H1 (cell line): ENCODE results near the gene DOCK1. TPM values are rescaled to one million over a fixed set of nuclear protein-coding genes. Genes with fewer than 3 reads are reported as not detected.

Source experiments
- CTCF ChIA-PET: fragments of 300-600 bp; sonication (Branson Sonifier 250); formaldehyde crosslinking; loops from one replicate; lab custom pipeline; 2021; ENCODE audit not compliant: partially characterized antibody; lab: Charles Lee
- POLR2A ChIA-PET: fragments of 300-600 bp; sonication (Branson Sonifier 250); formaldehyde crosslinking; loops from one replicate; lab custom pipeline; 2021; ENCODE audit warnings: inconsistent platforms; ENCODE audit not compliant: partially characterized antibody; lab: Charles Lee
- DNase-seq, 2 experiments: peaks; one replicate each; pipeline versions ENCODE4 v3.0.0 to v3.0.0-alpha.2; 2010 to 2022; ENCODE audit warnings: low spot score in 2 of 2, low read depth in 1 of 2, mixed read lengths in 1 of 2
- FAIRE-seq: peaks from 2 replicates; lab custom pipeline; 2011; peaks lifted over from hg19 to GRCh38; lab: Jason Lieb, UNC
- H2AFZ ChIP-seq: 2 replicates; pipeline ENCODE4 v1.8.1; 2012; ENCODE audit warnings: low read length, inconsistent platforms
- H2AK5ac ChIP-seq: 2 replicates; pipeline ENCODE4 v1.6.1; 2013; ENCODE audit warnings: low read depth, low read length
- H2BK120ac ChIP-seq: replicated peaks from 2 replicates; pipeline ENCODE3; 2013; ENCODE audit warnings: low read depth, low read length, inconsistent platforms
- H2BK12ac ChIP-seq: 2 replicates; pipeline ENCODE4 v1.6.1; 2013; ENCODE audit warnings: low read depth, low read length
- H2BK15ac ChIP-seq: 2 replicates; pipeline ENCODE4 v1.6.1; 2013; ENCODE audit warnings: low read length
- H2BK20ac ChIP-seq: 2 replicates; pipeline ENCODE4 v1.6.1; 2013; ENCODE audit warnings: low read length
- H2BK5ac ChIP-seq: 2 replicates; pipeline ENCODE4 v1.6.1; 2013; ENCODE audit warnings: low read depth, low read length
- H3K14ac ChIP-seq: 2 replicates; pipeline ENCODE4 v1.6.1; 2013; ENCODE audit warnings: inconsistent platforms; ENCODE audit not compliant: insufficient read length
- H3K18ac ChIP-seq: 2 replicates; pipeline ENCODE4 v1.6.1; 2013; ENCODE audit warnings: low read length; ENCODE audit errors: extremely low read depth
- H3K23ac ChIP-seq: 2 replicates; pipeline ENCODE4 v1.6.1; 2013; ENCODE audit warnings: inconsistent platforms; ENCODE audit not compliant: insufficient read length
- H3K23me2 ChIP-seq: 2 replicates; pipeline ENCODE4 v1.6.1; 2013; ENCODE audit warnings: low read depth, low read length
- H3K27ac ChIP-seq: 2 replicates; pipeline ENCODE4 v1.6.1; 2011; ENCODE audit warnings: low read depth, low read length, inconsistent platforms
- H3K27me3 ChIP-seq, 4 experiments: replicated peaks in 1 of 4; 1 replicate in 1 of 4; 2 replicates in 3 of 4; pipeline versions ENCODE4 v1.6.1 to v1.8.1; 2011 to 2013; ENCODE audit warnings: low read length in 3 of 4, mild to moderate bottlenecking in 3 of 4, inconsistent platforms in 2 of 4, mixed read lengths in 2 of 4, moderate library complexity in 1 of 4; ENCODE audit not compliant: control insufficient read depth in 3 of 4, insufficient read depth in 3 of 4; ENCODE audit errors: extremely low read depth in 1 of 4
- H3K36me3 ChIP-seq, 4 experiments: 2 replicates each; pipeline versions ENCODE4 v1.6.1 to v1.8.1; 2011 to 2013; ENCODE audit warnings: mild to moderate bottlenecking in 4 of 4, low read length in 3 of 4, moderate library complexity in 2 of 4, control low read depth in 1 of 4, inconsistent platforms in 1 of 4; ENCODE audit not compliant: insufficient read depth in 4 of 4, control insufficient read depth in 2 of 4
- H3K4ac ChIP-seq: replicated peaks from 2 replicates; pipeline ENCODE3; 2013; ENCODE audit warnings: low read length, low read depth, mixed read lengths, inconsistent platforms; ENCODE audit not compliant: insufficient read length
- H3K4me1 ChIP-seq, 4 experiments: replicated peaks in 1 of 4; 1 replicate in 1 of 4; 2 replicates in 3 of 4; pipeline versions ENCODE4 v1.6.1 to v1.8.1; 2011 to 2013; ENCODE audit warnings: low read length in 3 of 4, inconsistent platforms in 2 of 4, mixed read lengths in 1 of 4; ENCODE audit not compliant: insufficient read depth in 4 of 4, control insufficient read depth in 3 of 4
- H3K4me2 ChIP-seq, 2 experiments: 2 replicates each; pipeline versions ENCODE4 v1.6.1 to v1.8.1; 2011 to 2013; ENCODE audit warnings: low read depth in 2 of 2, low read length in 2 of 2, control low read depth in 1 of 2, inconsistent platforms in 1 of 2, mild to moderate bottlenecking in 1 of 2; ENCODE audit not compliant: insufficient read depth in 1 of 2
- H3K4me3 ChIP-seq, 4 experiments: fragments of 200-600, 300-600 bp in 1 of 4; sonication (generic), shearing (Covaris generic), sonication (Bioruptor Twin) in 1 of 4; 2 replicates each; pipeline versions ENCODE4 v1.5.1 to v1.8.1; 2011 to 2016; ENCODE audit warnings: low read length in 4 of 4, low read depth in 3 of 4, control low read depth in 2 of 4, inconsistent platforms in 2 of 4, mild to moderate bottlenecking in 2 of 4, mixed read lengths in 1 of 4, moderate library complexity in 1 of 4; ENCODE audit not compliant: insufficient read depth in 2 of 4; ENCODE audit errors: extremely low read depth in 1 of 4
- H3K56ac ChIP-seq: replicated peaks from 2 replicates; pipeline ENCODE3; 2013; ENCODE audit warnings: low read depth, mild to moderate bottlenecking, mixed read lengths, low read length, inconsistent platforms; ENCODE audit not compliant: insufficient read length
- H3K79me1 ChIP-seq: 2 replicates; pipeline ENCODE4 v1.6.1; 2013; ENCODE audit warnings: low read depth, low read length, control low read depth
- H3K79me2 ChIP-seq, 2 experiments: 2 replicates each; pipeline versions ENCODE4 v1.6.1 to v1.8.1; 2012 to 2013; ENCODE audit warnings: low read length in 2 of 2, mild to moderate bottlenecking in 2 of 2, inconsistent platforms in 1 of 2; ENCODE audit not compliant: insufficient read depth in 2 of 2, control insufficient read depth in 1 of 2
- H3K9ac ChIP-seq, 4 experiments: replicated peaks in 1 of 4; 1 replicate in 1 of 4; 2 replicates in 3 of 4; pipeline versions ENCODE4 v1.6.1 to v1.8.1; 2011 to 2013; ENCODE audit warnings: low read depth in 3 of 4, low read length in 3 of 4, control low read depth in 2 of 4, mild to moderate bottlenecking in 2 of 4, moderate library complexity in 2 of 4, inconsistent platforms in 1 of 4; ENCODE audit errors: extremely low read depth in 1 of 4
- H3K9me3 ChIP-seq, 2 experiments: 2 replicates each; pipeline versions ENCODE4 v1.6.1 to v1.8.1; 2012 to 2013; ENCODE audit warnings: mild to moderate bottlenecking in 2 of 2, moderate library complexity in 2 of 2, control low read depth in 1 of 2, inconsistent platforms in 1 of 2, low read depth in 1 of 2, low read length in 1 of 2, mixed read lengths in 1 of 2; ENCODE audit not compliant: insufficient read depth in 2 of 2
- H4K20me1 ChIP-seq, 2 experiments: replicated peaks in 1 of 2; 2 replicates each; pipeline versions ENCODE3 to v1.8.1; 2011 to 2013; ENCODE audit warnings: inconsistent platforms in 2 of 2, low read length in 2 of 2, mild to moderate bottlenecking in 1 of 2; ENCODE audit not compliant: insufficient read depth in 2 of 2, control insufficient read depth in 1 of 2
- H4K5ac ChIP-seq: 2 replicates; pipeline ENCODE4 v1.6.1; 2013; ENCODE audit warnings: low read length, low read depth, mixed read lengths, inconsistent platforms; ENCODE audit not compliant: insufficient read length
- H4K8ac ChIP-seq: 2 replicates; pipeline ENCODE4 v1.8.0; 2013; ENCODE audit warnings: mild to moderate bottlenecking, moderate library complexity, low read length, inconsistent platforms; ENCODE audit not compliant: insufficient read depth; ENCODE audit errors: extremely low read depth
- H4K91ac ChIP-seq: replicated peaks from 2 replicates; pipeline ENCODE3; 2013; ENCODE audit warnings: low read length, mixed read lengths, inconsistent platforms; ENCODE audit not compliant: insufficient read length
- BRCA1 ChIP-seq: IDR thresholded peaks from 2 replicates; pipeline ENCODE4 v1.6.1; 2012; ENCODE audit warnings: low read depth, low read length, improper control_type of control experiment
- EGR1 ChIP-seq: IDR thresholded peaks from 2 replicates; pipeline ENCODE4 v1.6.1; 2011; ENCODE audit warnings: low read depth, low read length, borderline replicate concordance
- SIRT6 ChIP-seq: IDR thresholded peaks from one replicate; pipeline ENCODE4 v1.7.1; 2012; ENCODE audit warnings: low read length, inconsistent platforms
- SUZ12 ChIP-seq: fragments of 200-600 bp; sonication (generic); IDR thresholded peaks from 2 replicates; pipeline ENCODE4 v1.6.1; 2012; ENCODE audit warnings: mild to moderate bottlenecking, inconsistent platforms, low read length, moderate library complexity, mixed read lengths
- WGBS, 2 experiments: shearing (Covaris generic) in 1 of 2; methylation state at CpG; one replicate each; pipeline versions ENCODE4 v1.1.6 to v1.1.7; 2013 to 2015; ENCODE audit warnings: low lambda C conversion rate in 2 of 2, mixed read lengths in 2 of 2, inconsistent platforms in 1 of 2, low coverage in 1 of 2, missing lambda C conversion rate in 1 of 2; ENCODE audit not compliant: insufficient replicate concordance in 2 of 2, insufficient coverage in 1 of 2, insufficient read length in 1 of 2; ENCODE audit errors: extremely low coverage in 1 of 2, missing lambda C conversion rate in 1 of 2; 5-methylcytosine and 5-hydroxymethylcytosine counted together
- polyA plus RNA-seq, 7 experiments: library from polyadenylated mRNA; depleted of rRNA in 3 of 7; stranded (reverse) in 5 of 7; unstranded in 2 of 7; fragments of >200 nt in 5 of 7; fragments of 200-250 nt in 2 of 7; gene quantifications; 1 replicate in 5 of 7; 2 replicates in 1 of 7; 4 replicates in 1 of 7; pipeline versions ENCODE4 v1.2.1 to v1.2.3, GENCODE V29; 2011 to 2013; ENCODE audit warnings: missing spikeins in 2 of 7, mixed read lengths in 2 of 7
- total RNA-seq: library from RNA; stranded (reverse); fragmentation: NEBNext Ultra II Directional; extraction: Animal tissue kit (Norgen Biotek cat#: 25700); gene quantifications from 2 replicates; pipeline ENCODE4 v1.2.1, GENCODE V29; 2021
- TF ChIP-seq, protein P1 (sequence below): IDR thresholded peaks from 2 replicates; pipeline ENCODE4 v1.6.1; 2012; ENCODE audit warnings: inconsistent platforms

The DOCK1 gene
- total and polyA plus RNA-seq, 2 of the 8 experiments (the other 6 are each of a cell fraction or from before 2014, with no cell fraction given) = 11.6 to 53.0 TPM

DNA sequence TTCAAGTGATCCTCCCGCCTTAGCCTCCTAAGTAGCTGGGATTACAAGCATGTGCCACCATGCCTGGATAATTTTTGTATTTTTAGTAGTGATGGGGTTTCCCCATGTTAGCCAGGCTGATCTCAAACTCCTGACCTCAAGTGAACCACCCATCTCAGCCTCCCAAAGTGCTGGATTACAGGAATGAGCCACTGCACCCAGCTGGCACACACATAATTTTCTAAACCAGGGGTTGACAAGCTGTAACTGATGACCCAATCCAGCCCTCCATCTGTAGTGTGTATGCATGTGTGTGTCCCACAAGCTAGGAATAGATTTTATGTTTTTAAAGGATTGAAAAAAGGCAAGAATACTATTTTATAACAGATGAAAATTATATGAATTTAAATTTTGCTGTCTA, 417.1 kb downstream of the DOCK1 start:
- CTCF ChIA-PET = interaction anchor here (0.6 kb wide), 1 partner anchor 567 kb away, joined by 3 read pairs; no protein-coding TSS in a partner anchor
- no peak overlapping the region for H3K27ac ChIP-seq
- no peaks in the 10 kb centered on the region for H3K9me3 ChIP-seq
- H3K23ac ChIP-seq = no peak overlapping the region
- no peak overlapping the region for H2BK5ac ChIP-seq
- no peak overlapping the region for H4K5ac ChIP-seq
- no peaks in the 10 kb centered on the region; a peak in 1 of 8 replicates for H3K36me3 ChIP-seq
- POLR2A ChIA-PET = no interaction called here
- H2BK15ac ChIP-seq = no peak overlapping the region
- no peaks in the 10 kb centered on the region for H3K79me1 ChIP-seq
- no peak overlapping the region for H3K4me2 ChIP-seq
- no peak overlapping the region for H2AFZ ChIP-seq
- 100% methylated on average over 1 of the region's 1 CpG; no CpG with 5 or more reads in 1 of the 2 experiments for WGBS, 2 experiments
- no peaks in the 10 kb centered on the region for H3K23me2 ChIP-seq
- H2BK20ac ChIP-seq = no peak overlapping the region
- no peaks in the 10 kb centered on the region for H3K27me3 ChIP-seq
- no peak overlapping the region for H2BK12ac ChIP-seq
- H3K4ac ChIP-seq = no peak overlapping the region
- H2BK120ac ChIP-seq = no peak overlapping the region
- H3K79me2 ChIP-seq = no peaks in the 10 kb centered on the region
- no peak for DNase-seq
- H4K20me1 ChIP-seq = no peaks in the 10 kb centered on the region
- no peak for FAIRE-seq
- H4K8ac ChIP-seq = no peak overlapping the region
- no peak overlapping the region for H3K9ac ChIP-seq
- no peaks in the 10 kb centered on the region for H3K4me1 ChIP-seq
- no peak overlapping the region for H2AK5ac ChIP-seq
- no peak overlapping the region for H3K4me3 ChIP-seq
- no peak overlapping the region for H3K56ac ChIP-seq
- no peak overlapping the region for H3K14ac ChIP-seq
- no peak overlapping the region for H4K91ac ChIP-seq
- no peak overlapping the region for H3K18ac ChIP-seq
- TF ChIP-seq SIRT6 = no peak
- TF ChIP-seq BRCA1 = no peak
- no peak for TF ChIP-seq EGR1
- TF ChIP-seq, protein P1, sequence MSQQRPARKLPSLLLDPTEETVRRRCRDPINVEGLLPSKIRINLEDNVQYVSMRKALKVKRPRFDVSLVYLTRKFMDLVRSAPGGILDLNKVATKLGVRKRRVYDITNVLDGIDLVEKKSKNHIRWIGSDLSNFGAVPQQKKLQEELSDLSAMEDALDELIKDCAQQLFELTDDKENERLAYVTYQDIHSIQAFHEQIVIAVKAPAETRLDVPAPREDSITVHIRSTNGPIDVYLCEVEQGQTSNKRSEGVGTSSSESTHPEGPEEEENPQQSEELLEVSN = no peak
- no peak for TF ChIP-seq SUZ12
